HEK293T (cell line): ENCODE results near the gene HNRNPU.

Source experiments
- CTBP1 ChIP-seq: fragments of 450-650 bp; IDR thresholded peaks from 2 replicates; pipeline ENCODE4 v1.6.1; 2016; ENCODE audit warnings: borderline replicate concordance
- FOXM1 ChIP-seq: fragments of 450-650 bp; IDR thresholded peaks from 2 replicates; pipeline ENCODE4 v1.6.1; 2017; ENCODE audit warnings: mild to moderate bottlenecking, borderline replicate concordance
- HDGF ChIP-seq: fragments of 450-650 bp; IDR thresholded peaks from 2 replicates; pipeline ENCODE4 v1.6.1; 2017; ENCODE audit warnings: antibody characterized with exemption, borderline replicate concordance
- LEF1 ChIP-seq: fragments of 450-650 bp; IDR thresholded peaks from 2 replicates; pipeline ENCODE4 v1.6.1; 2017; ENCODE audit warnings: mild to moderate bottlenecking, borderline replicate concordance
- PKNOX1 ChIP-seq: fragments of 450-650 bp; IDR thresholded peaks from 2 replicates; pipeline ENCODE4 v1.6.1; 2016
- SP1 ChIP-seq: fragments of 450-650 bp; IDR thresholded peaks from 2 replicates; pipeline ENCODE4 v1.6.1; 2017
- TARDBP ChIP-seq: fragments of 450-650 bp; IDR thresholded peaks from 2 replicates; pipeline ENCODE4 v1.6.1; 2016

GRCh38 chr1:244863491-244864252 lies 671 bp downstream of the HNRNPU start:
- no peak for TF ChIP-seq LEF1
- no peak for TF ChIP-seq FOXM1
- no peak for TF ChIP-seq HDGF
- no peak for TF ChIP-seq TARDBP
- no peak for TF ChIP-seq PKNOX1
- TF ChIP-seq CTBP1 = no peak
- TF ChIP-seq SP1 = no peak
